DMS79 (cell line): ENCODE results near the gene ARHGEF16.

ENCODE experiments used
- DNase-seq: peaks from one replicate; lab custom pipeline; 2025; lab: John Stamatoyannopoulos, UW

The ARHGEF16 gene

DNA sequence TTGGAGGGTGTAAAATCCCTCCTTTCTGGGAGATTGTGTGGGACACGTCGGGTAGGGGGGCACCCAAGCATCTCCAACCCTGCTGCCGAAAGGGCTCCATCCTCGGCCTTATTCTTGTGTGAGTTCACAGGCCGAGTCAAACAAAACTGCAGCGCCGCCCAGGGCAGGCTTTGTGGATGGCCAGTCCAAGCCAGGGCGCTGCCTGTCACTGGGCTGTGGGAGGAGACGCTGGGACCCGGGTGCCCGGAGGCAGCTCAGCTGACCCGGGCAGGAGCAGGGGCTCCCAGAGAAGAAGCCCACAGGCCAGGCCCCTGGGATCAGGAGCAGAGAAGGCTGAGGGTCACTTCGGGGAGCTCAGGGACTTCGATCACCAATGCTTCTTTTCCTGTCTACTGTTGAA is 31.8 kb upstream of the ARHGEF16 start:
- no peak for DNase-seq

DNA sequence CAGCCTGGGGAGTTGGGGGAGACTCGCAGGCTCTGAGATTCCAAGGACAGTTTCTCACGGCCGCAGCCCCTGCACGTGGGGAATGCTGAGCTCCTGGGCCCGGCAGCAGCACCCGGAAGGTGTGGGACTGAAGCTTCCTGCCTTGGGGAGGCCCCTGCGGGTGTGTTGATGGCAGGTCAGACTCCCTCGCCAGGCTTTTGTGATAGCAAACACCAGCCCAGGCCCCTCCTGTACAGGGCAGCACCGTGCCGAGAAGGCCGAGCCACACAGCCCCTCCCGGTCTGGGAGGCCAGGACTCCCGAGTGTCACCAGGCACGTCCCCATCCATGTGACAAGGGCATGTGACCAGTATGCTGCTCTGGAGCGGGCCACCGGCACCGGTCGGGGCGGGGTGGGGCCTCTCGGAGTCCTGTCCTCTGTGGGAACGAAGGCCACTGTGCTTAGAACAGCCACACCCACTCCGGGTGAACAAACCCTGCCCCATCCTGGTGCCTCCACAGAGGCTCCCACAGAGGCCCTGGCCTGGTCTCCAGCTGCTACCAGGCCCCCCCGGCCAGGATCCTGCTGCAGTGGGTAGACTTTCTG is 31.1 kb upstream of the ARHGEF16 start:
- DNase-seq: no peak

DNA sequence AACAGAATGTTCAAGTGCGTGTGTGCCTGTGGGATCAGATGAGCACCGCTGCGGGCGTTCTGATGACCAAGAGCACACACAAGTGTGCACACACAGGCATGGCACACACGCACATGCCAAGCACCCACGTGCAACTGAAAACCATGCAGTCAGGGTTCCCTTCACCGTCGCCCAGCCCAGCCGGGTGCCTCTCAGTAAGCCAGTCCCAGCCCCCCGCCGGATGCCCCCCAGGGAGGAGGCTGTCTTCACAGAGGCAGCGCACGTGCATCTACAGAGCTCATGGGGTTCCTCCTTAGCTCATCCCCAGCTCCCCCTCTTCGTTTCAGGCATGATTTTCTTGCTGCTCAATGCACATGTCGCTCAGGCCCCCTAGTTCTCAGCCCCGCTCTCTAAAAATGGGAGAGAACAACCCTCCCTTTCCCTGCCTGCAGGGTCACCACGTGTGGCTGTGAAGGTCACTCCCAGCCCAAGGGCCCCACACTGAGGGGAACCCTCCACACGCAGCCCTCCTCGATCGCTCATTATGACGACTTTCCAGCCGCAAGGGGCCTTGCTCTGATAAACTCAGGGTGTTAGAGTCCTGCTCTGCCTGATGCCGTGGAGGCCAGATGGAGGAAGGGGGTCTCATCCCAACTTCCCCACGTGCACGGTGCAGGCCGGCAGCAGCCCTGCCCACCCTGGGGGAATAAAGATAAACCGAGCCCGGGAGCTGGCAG is 30.4 kb upstream of the ARHGEF16 start:
- no peak for DNase-seq

GRCh38 chr1:3425486-3426215 is 28.8 kb upstream of the ARHGEF16 start:
- DNase-seq: no peak

- DNase-seq: no peak
Observed at GRCh38 chr1:3426956-3427535, 27.4 kb upstream of the ARHGEF16 start.

DNA sequence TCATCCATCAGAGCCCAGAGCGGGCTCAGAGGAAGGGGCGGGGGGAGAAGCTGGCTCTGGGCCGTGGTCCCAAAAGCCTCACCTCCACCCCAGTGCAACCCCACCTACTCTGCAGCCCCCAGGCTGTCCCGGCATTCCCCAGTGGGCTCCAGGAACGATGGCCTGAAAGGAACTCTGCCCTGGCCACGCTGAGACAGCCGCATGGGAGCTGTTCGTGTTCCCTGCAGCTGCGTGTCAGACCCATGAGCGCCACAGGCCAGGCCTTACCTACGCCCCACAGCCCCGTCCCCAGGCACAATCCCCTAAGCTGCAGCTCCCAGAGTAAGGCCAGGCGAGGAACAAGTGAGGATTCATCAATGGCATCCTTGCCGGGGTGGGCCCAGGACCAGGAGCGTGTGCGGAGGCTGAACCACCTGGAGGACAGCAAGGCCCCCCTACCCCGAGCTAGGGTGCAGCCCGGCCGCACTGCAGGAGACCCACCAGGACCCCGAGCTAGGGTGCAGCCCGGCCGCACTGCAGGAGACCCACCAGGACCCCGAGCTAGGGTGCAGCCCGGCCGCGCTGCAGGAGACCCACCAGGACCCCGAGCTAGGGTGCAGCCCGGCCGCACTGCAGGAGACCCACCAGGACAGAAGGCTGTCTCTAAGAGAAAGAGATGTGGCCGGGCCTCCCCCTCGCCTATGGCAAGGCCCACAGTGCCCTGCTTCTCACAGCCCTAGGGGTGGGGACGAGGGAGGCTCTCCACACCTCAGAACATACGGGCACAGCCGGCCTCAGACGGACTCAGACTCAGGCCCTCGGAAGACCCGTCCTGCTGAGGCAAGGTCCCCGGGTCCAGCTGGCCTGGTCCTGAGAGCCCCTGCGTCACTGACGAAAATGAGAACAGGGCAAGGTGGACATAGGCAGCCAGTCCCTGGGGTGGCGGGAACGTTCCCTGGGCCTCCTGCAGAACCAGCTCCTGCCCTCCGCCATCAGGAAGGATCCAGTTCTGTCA is 26.5 kb upstream of the ARHGEF16 start:
- DNase-seq: no peak

GRCh38 chr1:3428899-3429298 is 25.6 kb upstream of the ARHGEF16 start:
- no peak for DNase-seq

DNA sequence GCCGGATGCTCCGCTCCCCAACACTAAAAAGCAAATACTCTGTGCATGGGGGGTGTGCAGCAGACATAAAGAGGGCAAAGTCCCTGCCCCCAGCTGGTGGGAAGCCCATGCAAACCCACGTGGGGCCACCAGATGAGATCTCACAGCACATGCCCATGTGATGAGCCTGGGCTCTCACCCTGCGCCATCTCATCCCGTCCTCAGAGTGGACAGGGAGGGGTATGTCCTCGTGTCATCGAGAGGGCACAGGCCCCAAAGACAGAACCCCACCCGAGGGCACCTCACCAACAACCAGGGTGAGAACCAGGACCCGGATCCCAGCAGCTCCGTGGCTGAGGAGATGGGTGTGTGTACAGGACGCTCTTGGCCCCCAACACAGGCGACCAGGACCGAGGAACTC is 25.1 kb upstream of the ARHGEF16 start:
- no peak for DNase-seq

GRCh38 chr1:3429766-3430165 is 24.7 kb upstream of the ARHGEF16 start:
- no peak for DNase-seq

GRCh38 chr1:3430406-3430805 is 24.1 kb upstream of the ARHGEF16 start:
- DNase-seq: no peak

DNA sequence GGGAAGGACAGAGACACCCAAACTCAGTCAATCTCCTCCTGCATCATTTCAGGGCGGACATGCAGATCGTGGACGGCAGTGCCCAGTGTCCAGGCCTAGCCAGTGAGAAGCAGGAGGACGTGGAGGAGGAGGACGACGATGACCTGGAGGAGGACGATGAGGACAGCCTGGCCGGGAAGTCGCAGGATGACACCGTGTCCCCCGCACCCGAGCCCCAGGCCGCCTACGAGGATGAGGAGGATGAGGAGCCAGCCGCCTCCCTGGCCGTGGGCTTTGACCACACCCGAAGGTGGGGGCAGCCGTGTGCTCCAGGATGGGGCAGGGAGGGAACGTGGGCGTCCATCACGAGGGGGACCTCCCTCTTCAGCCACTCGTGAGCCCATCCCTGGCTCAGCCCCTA is 23.6 kb upstream of the ARHGEF16 start:
- no peak for DNase-seq

DNA sequence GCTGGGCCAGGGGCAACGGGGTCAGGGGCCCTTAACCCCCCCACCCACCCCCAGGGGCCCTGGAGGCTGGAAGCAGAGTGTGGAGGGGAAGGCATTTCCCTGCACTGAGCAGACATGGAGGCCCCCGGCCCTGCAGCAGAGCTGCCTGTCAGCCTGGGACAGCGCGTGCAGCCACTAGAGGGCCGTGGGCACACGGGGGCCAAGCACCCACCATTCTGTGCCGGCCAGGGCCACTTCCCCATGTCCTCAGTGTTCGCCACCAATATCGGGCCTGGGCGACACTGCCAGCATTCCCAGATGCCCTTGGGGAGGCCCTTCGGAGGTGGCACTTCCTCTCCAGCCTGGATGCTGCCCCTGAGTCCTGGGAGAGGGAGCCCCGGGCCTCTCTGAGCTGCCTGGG is 23.2 kb upstream of the ARHGEF16 start:
- no peak for DNase-seq

- DNase-seq: no peak
Observed at GRCh38 chr1:3431686-3432085, 22.8 kb upstream of the ARHGEF16 start.

DNA sequence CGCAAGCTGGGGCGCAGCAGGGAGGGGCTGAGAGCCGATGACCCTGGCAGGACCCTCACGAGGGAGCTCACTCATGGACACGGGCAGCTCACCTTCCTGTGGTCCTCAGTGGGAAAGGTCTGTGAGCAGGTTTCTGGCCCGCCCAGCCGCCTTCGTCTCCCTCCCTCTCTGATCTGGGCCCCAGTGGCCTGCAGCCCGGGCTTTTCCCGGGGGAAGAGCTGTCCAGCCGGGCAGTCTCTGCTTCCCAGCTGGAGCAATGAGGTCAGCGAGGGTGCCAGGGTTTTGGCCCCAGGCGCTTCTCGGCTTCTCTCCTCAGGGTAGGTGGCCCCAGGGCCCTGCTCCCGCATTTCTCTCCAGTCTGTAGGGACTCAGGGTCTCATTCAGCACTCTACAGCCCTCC is 22.2 kb upstream of the ARHGEF16 start:
- no peak for DNase-seq

GRCh38 chr1:3433076-3433475 is 21.4 kb upstream of the ARHGEF16 start:
- DNase-seq: no peak

DNA sequence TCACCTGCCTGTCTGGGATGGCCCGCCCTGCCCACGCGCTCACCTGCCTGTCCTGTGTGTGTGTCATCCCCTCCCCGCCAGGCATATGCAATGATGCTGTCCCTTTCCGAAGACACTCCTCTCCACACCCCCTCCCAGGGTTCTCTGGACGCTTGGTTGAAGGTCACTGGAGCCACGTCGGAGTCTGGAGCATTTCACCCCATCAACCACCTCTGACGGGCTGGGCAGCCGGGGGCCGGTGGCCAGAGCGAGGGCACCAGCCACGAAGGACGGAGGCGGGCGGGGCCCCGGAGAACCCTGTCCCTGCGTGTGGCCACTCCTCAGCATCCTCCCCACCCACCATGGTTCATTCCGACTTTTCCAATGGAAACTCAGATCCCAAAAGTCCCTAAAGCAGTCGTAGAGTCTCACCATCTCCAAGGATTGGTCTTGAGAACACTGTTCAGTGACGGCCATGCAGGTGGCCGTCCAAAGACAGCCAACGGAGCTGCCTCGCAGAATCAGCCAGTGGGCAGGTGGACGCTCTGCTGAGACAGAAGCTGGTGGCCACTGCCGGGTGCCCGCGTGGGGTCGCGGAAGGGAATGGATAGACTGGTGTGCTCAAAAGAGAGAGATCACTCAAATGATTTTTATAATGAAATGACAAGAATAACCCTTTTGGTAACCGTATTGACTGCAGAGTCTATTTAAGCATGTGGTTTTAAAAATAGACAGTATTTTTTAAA is 20.7 kb upstream of the ARHGEF16 start:
- DNase-seq: no peak

DNA sequence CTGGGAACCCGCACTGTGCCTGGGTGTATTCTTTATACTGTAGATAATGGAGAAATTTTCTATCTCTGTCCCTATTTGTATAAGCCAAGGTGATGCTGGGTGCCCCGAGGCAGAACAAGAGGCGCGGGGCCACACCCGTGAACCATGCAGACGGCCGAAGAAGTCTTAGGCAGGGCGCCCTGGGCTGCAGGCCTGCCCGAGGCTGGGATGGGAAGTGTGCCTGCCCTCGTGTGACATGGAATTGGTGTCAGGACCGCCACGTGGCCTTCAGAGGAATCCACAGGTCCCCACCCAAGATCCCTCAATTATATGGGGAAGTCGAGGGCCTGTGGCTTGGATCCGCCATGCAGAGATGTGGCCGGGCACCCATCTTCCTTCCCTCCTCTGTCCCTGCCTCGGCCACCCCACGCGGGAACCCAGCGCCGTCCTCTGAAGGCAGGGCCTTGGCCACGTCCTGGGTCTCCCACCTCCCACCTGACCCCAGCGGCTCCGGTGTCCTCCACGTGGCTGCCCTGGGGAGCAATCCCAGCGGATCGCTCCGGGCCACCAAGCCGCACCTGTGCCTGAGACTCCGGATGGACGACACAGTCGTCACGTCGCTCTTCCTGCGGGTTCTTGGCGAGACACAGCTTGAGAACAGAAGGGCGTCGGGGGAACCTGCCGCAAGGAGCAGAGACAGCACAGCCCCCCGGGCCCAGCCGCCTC is 19.9 kb upstream of the ARHGEF16 start:
- no peak for DNase-seq

GRCh38 chr1:3435666-3436065 is 18.8 kb upstream of the ARHGEF16 start:
- DNase-seq: no peak

DNA sequence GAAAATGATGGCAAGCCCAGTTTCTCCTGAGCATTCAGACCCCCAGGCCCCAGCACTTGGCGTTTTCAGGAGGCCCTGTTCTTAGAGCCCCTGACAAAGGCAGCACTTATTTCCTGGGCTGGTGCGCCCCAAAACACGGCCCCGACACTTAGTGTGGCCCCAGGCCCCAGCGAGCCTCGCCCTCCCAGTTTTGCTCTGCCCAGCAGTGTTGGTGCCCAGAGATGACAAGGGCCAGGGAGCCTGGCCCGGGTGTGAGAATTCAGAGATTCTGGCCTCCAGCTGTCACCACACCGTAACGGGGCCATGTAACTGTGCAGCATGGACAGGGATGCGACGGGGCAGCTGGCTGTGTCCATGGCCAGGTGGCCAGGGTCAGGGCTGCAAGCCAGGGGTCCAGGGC is 18.0 kb upstream of the ARHGEF16 start:
- DNase-seq: no peak

- no peak for DNase-seq
Observed at GRCh38 chr1:3436901-3437300, 17.6 kb upstream of the ARHGEF16 start.
